Inferior parietal cortex (tissue), 1 donor: Measurements from ENCODE around the gene SMG1.

ENCODE experiments used
- DNase-seq: peaks from one replicate; pipeline ENCODE4 v3.0.0-alpha.2; 2016; ENCODE audit errors: extremely low spot score

Gene SMG1

DNA sequence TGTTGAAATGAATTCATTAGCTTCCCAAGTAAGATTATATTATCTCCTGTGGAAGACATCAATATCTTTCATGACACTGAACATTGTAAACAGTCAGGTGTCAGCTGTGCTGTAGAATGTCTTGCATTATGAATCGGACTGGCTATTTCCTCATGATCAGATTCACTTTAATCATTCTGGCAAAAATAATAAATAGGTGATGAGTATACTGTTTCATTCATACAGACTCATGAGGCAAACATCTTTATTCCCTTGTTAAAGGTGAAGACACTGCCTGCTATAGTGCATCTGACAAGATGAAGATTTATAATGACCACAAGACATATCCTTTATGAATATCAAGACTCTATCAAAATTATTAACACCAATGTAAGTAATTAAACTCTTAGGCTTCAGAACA, 73.6 kb downstream of the SMG1 start:
- no peak for DNase-seq

GRCh38 chr16:18846416-18846815, 79.8 kb downstream of the SMG1 start:
- DNase-seq, result no peak

DNA sequence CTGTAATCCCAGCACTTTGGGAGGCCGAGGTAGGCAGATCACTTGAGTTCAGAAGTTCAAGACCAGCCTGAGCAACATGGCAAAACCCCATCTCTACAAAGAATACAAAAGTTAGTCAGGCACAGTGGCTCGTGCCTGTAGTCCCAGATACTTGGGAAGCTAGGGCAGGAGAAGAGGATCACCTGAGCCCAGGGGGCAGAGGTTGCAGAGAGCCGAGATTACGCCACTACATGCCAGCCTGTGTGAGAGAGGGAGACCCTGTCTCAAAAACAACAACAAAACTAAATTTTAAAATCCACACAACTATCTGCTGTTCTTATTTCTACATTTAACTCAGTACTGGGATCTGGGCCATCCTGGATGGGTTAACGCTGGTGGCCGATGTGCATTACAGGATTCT, 83.6 kb downstream of the SMG1 start:
- DNase-seq, result no peak

- peak; percentile 26 for DNase-seq
These were observed 84.2 kb downstream of the SMG1 start for GRCh38 chr16:18841833-18842525.

GRCh38 chr16:18839555-18839954, 86.7 kb downstream of the SMG1 start:
- DNase-seq, result no peak

- DNase-seq, result no peak
These were observed 89.5 kb downstream of the SMG1 start for GRCh38 chr16:18836702-18837101.

- DNase-seq, result no peak
These were observed 91.3 kb downstream of the SMG1 start for GRCh38 chr16:18834864-18835263.

GRCh38 chr16:18833707-18834505, 92.3 kb downstream of the SMG1 start:
- no peak for DNase-seq

GRCh38 chr16:18832613-18833012, 93.6 kb downstream of the SMG1 start:
- DNase-seq, result no peak

- no peak for DNase-seq
These were observed 94.2 kb downstream of the SMG1 start for GRCh38 chr16:18832006-18832405.

GRCh38 chr16:18829251-18829650, 97.0 kb downstream of the SMG1 start:
- DNase-seq, result no peak

DNA sequence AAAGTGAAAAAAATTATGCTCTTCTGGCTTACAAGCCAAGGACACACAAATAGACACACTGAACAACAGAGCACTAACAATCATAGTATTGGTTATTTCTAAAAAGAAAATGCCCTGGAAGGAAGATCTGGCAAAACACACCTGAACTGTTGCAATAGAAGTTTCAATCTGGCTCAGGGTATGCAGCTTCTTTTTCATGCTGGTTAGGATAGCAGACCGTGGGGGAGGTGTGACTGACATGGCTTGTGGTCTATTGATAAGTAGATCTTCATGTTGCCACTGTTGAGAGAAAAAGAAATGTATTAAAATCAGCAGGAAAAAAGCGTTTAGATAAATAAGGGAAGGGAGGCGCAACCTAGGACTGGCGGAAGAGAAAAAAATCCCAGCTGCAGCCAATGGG, 98.3 kb downstream of the SMG1 start:
- no peak for DNase-seq

DNA sequence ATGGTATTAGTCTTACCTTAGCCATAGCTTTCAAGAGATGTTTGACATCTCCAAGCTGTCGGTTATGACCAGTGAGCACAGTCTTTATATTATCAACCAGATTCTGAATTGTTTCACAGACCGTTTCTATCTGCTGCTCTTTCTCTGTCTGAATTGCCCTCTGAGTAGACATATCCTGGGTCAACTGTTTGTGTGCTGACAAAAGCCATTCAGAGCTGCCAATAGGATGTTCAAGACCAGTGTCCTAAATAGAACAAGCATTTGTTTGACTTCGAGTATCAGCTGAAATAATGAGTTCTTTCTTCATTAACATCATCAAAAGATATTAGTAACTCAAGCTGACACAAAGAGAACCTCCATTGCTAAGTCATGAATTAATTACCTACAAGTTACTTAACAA, 109.9 kb downstream of the SMG1 start:
- DNase-seq, result peak; percentile 58

GRCh38 chr16:18811925-18812324, 114.3 kb downstream of the SMG1 start:
- no peak for DNase-seq

DNA sequence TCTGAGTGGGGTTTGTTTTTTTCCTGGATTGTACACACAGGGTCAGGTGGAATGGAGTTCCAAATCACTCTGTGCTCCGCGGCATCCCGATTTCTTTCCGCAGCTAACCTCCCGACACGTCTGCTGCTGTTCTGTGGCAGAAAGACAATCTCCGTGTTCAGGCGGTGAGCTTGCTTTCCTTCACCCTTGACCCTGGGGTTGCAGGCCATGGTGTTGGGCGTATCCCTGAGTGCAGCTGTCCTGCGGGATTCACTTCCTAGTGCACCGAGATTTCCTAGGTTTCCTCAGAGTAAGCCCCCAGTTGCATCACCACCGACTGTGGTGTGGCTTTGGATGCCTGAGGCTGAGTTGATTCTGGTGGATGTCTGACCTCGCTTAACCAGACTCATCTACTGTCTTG, 117.0 kb downstream of the SMG1 start:
- no peak for DNase-seq

DNA sequence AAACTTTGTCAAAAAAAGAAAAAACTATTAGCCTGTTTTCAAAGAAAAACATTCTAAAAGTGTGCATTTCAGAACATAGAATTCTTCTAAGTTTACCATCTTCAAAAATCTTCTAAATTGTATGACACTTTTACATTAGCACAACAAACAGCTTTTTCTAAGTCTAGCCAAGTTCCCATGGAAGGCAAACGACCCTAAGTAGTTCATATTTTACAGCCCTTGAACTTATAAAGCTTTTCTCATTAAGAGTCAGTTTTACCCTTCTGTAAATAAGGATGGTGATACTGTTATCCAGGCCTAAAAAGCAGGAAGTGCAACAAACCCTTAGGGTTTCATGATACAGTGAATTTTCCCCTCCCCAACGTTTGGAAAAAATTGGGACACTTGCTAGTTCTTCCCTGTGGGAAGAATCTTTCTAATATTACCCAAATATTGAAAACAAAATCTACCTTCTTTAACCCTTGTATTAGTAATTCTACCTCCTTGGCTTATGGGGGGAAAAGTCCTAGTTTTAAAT, 120.9 kb downstream of the SMG1 start:
- no peak for DNase-seq

DNA sequence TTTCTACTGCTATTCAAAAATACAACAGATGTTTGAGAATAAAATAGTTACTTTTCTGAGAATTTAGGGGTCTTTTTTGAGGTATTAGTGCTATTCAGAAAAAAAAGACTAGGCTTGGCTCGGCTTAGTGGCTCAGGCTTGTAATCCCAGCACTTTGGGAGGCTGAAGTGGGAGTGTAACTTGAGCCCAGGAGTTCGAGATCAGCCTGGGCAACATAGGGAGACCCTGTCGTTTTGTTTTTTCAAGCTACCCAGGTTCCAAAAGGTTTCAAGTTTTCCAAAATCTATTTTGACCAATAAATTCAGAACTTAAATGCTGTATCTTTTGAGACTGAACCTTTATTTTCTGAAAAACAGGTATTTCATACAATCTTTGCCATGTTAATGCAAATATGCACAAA, 121.7 kb downstream of the SMG1 start:
- DNase-seq, result no peak

DNA sequence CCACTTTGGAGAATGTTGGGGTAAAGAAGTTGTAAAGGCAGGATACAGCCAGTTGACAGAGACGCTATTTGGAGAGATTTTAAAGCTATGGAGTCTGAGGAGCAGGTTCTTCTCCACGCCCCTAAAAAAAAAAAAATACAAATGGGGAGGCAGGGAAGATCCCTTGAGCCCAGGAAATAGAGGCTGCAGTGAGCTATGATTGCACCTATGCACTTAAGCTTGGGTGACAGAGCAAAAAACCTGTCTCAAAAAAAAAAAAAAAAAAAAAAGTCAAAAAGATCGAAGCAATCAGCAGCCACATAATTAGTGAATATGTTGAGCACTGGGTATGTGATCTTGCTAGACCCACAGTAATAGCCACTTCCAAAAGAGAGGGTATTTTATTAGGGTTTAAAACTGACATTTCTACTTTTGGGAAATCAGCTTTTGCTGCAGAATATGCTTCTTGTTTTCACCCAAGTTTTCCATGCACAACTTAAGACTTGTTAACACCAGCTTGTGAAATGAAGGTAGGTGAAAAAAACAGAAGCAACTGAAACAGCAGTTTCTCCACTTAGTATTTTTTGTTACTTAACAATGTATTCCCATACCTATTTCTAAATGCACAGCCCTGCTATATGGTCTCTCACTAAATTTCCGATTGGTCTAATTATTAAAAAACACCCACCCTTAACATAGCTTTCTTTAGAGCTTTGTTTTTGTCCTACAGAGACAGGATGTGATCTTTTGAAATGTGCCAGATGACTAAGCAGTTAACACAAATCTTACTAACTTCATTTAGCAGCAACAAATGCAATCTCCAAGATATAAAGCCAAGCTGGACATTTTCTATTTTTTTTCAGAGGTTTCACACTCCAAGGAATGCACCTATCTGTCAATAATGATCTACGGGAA, 122.4 kb downstream of the SMG1 start:
- peak; percentile 34 for DNase-seq

DNA sequence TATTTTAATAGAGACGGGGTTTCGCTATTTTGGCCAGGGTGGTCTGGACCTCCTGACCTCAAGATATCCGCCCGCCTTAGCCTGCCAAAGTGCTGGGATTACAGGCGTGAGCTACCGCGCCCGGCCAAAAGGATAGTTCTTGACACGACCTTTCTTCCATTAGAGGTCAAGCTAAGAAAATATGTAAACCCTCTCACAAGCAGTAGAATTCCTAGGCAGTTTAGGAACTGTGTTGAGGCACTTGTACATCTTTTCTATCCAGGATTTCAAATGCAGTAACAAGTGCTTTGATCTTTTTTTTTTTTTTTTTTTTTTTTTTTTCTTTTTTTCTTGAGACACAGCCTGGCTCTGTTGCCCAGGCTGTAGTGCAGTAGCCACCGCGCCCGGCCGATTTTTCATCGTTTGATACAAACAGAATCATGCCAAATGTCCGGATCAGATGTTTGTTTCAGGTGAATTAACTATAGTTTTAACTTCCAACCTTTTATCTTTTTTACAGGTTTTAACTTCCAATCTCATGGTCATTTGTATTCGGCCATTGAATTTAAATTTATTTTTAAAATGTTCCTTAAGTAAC, 123.4 kb downstream of the SMG1 start:
- DNase-seq, result no peak

DNA sequence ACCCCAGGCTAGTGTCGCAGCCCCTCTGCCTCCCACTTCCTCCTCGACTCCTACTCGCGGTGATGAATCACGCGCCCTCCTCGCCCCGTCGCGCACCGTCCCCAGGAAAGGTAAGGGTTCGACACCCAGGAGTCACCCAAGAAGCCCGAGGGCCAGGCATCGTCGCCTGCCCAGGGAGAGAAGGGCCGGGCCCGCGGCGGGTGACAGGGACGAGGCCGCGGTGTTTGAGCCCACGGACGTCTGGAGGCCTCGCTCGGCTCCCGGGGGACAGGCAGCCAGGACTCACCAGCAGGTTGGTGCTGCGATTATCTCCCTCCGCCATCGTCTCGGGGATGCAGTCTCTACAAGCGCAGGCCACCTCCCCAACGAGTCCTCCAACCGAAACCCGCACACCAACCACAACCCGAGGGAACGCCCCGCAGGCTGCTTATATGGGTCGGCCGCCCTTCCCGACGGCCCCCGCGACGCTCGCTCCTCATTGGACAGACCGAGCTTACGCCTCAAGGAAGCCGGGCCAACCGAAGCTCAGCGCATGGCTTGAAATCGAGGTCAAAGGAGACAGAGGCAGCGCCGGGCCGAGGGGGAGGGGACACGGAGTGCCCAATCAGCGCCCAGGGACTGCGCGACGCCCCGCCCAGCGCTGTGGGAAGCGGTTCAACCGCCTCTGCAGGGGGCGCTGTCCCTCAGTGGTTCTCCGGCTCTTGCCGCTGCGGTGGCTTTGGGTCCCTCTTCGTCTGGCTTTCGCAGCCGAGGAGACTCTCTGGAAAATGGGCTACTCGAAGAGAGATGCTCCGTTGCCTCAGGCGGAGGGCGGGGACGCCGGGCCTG, 124.8 kb downstream of the SMG1 start, which contains the start of gene ARL6IP1:
Gene ARL6IP1 (minus strand): TSS at position 405 of the 828 bp plus-strand sequence. CDS start 83 bp downstream, at position 322.
- DNase-seq, result peak; percentile 99

DNA sequence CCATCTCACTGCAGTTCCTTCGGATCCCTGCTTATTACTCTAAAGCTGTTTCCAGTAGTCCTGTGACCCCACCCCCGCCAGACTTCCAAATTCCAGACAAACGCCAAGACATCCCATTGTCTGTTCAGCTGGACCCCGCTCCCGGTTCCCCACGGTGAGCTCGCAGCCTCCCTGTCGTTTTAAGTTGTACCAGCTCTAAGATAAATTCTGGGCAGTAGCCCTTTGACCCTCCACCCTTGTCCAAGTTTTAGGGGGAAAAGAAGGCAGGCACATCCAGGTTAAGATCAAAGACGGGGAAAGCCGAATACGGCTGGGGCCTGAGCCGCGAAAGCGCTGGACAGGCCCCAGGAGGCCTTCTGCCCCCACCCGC, 125.4 kb downstream of the SMG1 start:
- DNase-seq, result no peak
